ENCODE data around the gene PEX14. TPM values are rescaled to one million over a fixed set of nuclear protein-coding genes. Genes with fewer than 3 reads are reported as not detected.

Gene PEX14
- polyA plus RNA-seq, 1 donor from 2014 or later: 13.5 TPM

GRCh38 chr1:10669570-10669969 is 194.8 kb downstream of the PEX14 start:
- Histone ChIP-seq H3K4me2 (ENCODE audit: low read length) (no peak overlapping the region), H3F3A (ENCODE audit: insufficient read depth, low read length, poor library complexity, severe bottlenecking) (no peaks in the 10 kb centered on the region), H2AFZ (ENCODE audit: low read depth, low read length) (no peak overlapping the region), H3K27me3 (ENCODE audit: insufficient read depth, low read depth, low read length) (no peaks in the 10 kb centered on the region), H3K9me3 (ENCODE audit: low read length) (no peaks in the 10 kb centered on the region), H3K27ac (ENCODE audit: low read length) (no peak overlapping the region), H4K20me1 (ENCODE audit: insufficient read depth) (no peaks in the 10 kb centered on the region), H3K4me3 (ENCODE audit: low read length) (no peak overlapping the region), H3K79me2 (replicated peaks; ENCODE audit: insufficient read depth, low read length) (no peaks in the 10 kb centered on the region), H3K9ac (ENCODE audit: low read length) (no peak overlapping the region), H3K36me3 (ENCODE audit: insufficient read depth, low read length) (no peaks in the 10 kb centered on the region), H3K9me2 (ENCODE audit: insufficient read depth, low read length) (no peaks in the 10 kb centered on the region)
- TF ChIP-seq POLR2AphosphoS5 (IDR thresholded peaks at IDR 0.05) (no peak), TAF1 (IDR thresholded peaks at IDR 0.05; ENCODE audit: low read depth) (no peak), SMC3 (conservative IDR thresholded peaks at IDR 0.05; ENCODE audit: poor library complexity) (no peak), MXI1 (conservative IDR thresholded peaks at IDR 0.05; ENCODE audit: poor library complexity, severe bottlenecking) (no peak), RAD21 (conservative IDR thresholded peaks at IDR 0.05) (no peak), CTCF (IDR thresholded peaks at IDR 0.05; ENCODE audit: poor library complexity, severe bottlenecking) (no peak), EP300 (conservative IDR thresholded peaks at IDR 0.05; ENCODE audit: poor library complexity, severe bottlenecking) (no peak), EZH2 (IDR thresholded peaks at IDR 0.05; ENCODE audit: borderline replicate concordance, insufficient read depth, low read length, poor library complexity, severe bottlenecking) (no peak), REST (IDR thresholded peaks at IDR 0.05; ENCODE audit: borderline replicate concordance) (no peak)

- TF ChIP-seq EP300 (conservative IDR thresholded peaks at IDR 0.05; ENCODE audit: poor library complexity, severe bottlenecking): no peak
- TF ChIP-seq POLR2AphosphoS5 (IDR thresholded peaks at IDR 0.05): no peak
- TF ChIP-seq REST (IDR thresholded peaks at IDR 0.05; ENCODE audit: borderline replicate concordance): no peak
- no peak for TF ChIP-seq RAD21 (conservative IDR thresholded peaks at IDR 0.05)
- no peak for TF ChIP-seq EZH2 (IDR thresholded peaks at IDR 0.05; ENCODE audit: borderline replicate concordance, insufficient read depth, low read length, poor library complexity, severe bottlenecking)
- no peak for TF ChIP-seq MXI1 (conservative IDR thresholded peaks at IDR 0.05; ENCODE audit: poor library complexity, severe bottlenecking)
- no peak for TF ChIP-seq TAF1 (IDR thresholded peaks at IDR 0.05; ENCODE audit: low read depth)
- TF ChIP-seq SMC3 (conservative IDR thresholded peaks at IDR 0.05; ENCODE audit: poor library complexity): no peak
- no peak for TF ChIP-seq CTCF (IDR thresholded peaks at IDR 0.05; ENCODE audit: poor library complexity, severe bottlenecking)
- H4K20me1 ChIP-seq (ENCODE audit: insufficient read depth): no peaks in the 10 kb centered on the region
- H3K4me3 ChIP-seq (ENCODE audit: low read length): no peak overlapping the region
- no peaks in the 10 kb centered on the region for H3K79me2 ChIP-seq (replicated peaks; ENCODE audit: insufficient read depth, low read length)
- no peaks in the 10 kb centered on the region for H3K36me3 ChIP-seq (ENCODE audit: insufficient read depth, low read length)
- H3K27me3 ChIP-seq (ENCODE audit: insufficient read depth, low read depth, low read length): no peaks in the 10 kb centered on the region
- H3F3A ChIP-seq (ENCODE audit: insufficient read depth, low read length, poor library complexity, severe bottlenecking): no peaks in the 10 kb centered on the region
- no peaks in the 10 kb centered on the region for H3K9me2 ChIP-seq (ENCODE audit: insufficient read depth, low read length)
- H2AFZ ChIP-seq (ENCODE audit: low read depth, low read length): no peak overlapping the region
- no peak overlapping the region for H3K4me2 ChIP-seq (ENCODE audit: low read length)
- H3K27ac ChIP-seq (ENCODE audit: low read length): no peak overlapping the region
- H3K9ac ChIP-seq (ENCODE audit: low read length): no peak overlapping the region
- H3K9me3 ChIP-seq (ENCODE audit: low read length): no peaks in the 10 kb centered on the region
Observed at GRCh38 chr1:10670190-10670589, 195.4 kb downstream of the PEX14 start.
